Liver (tissue), 9 donors: Measurements from ENCODE around the gene MT1E. TPM values are rescaled to one million over a fixed set of nuclear protein-coding genes. Genes with fewer than 3 reads are reported as not detected.
"Not testable (repeated sequence)": the region's sequence is repeated elsewhere in the genome, so short reads cannot be mapped to it uniquely, and the experiment has no call there.

Source experiments
- DNase-seq: peaks from one replicate; pipeline ENCODE4 v3.0.0-alpha.2; 2017; ENCODE audit warnings: low spot score
- H3K27ac ChIP-seq, 2 donors: one replicate each; pipeline ENCODE4 v1.7.0; 2013; ENCODE audit warnings: inconsistent platforms in 2 of 2, low read length in 2 of 2, control low read depth in 1 of 2, low read depth in 1 of 2, mild to moderate bottlenecking in 1 of 2
- H3K27me3 ChIP-seq, 4 donors: one replicate each; pipeline versions ENCODE4 v1.6.1 to v1.7.0; 2013; ENCODE audit warnings: low read length in 3 of 4, inconsistent platforms in 1 of 4, mild to moderate bottlenecking in 1 of 4, moderate library complexity in 1 of 4; ENCODE audit not compliant: control insufficient read depth in 4 of 4, insufficient read depth in 4 of 4
- H3K36me3 ChIP-seq, 4 donors: one replicate each; pipeline versions ENCODE4 v1.6.1 to v1.7.0; 2013; ENCODE audit warnings: low read length in 3 of 4, mild to moderate bottlenecking in 3 of 4, low read depth in 1 of 4, moderate library complexity in 1 of 4; ENCODE audit not compliant: control insufficient read depth in 4 of 4, insufficient read depth in 3 of 4
- H3K4me1 ChIP-seq, 4 donors: one replicate each; pipeline versions ENCODE4 v1.6.1 to v1.7.0; 2013; ENCODE audit warnings: low read length in 3 of 4, mild to moderate bottlenecking in 3 of 4, moderate library complexity in 1 of 4; ENCODE audit not compliant: control insufficient read depth in 4 of 4, insufficient read depth in 4 of 4
- H3K4me3 ChIP-seq, 3 donors: one replicate each; pipeline versions ENCODE4 v1.6.1 to v1.7.0; 2013; ENCODE audit warnings: low read length in 3 of 3, control low read depth in 1 of 3, low read depth in 1 of 3, mild to moderate bottlenecking in 1 of 3
- H3K9ac ChIP-seq, 2 donors: one replicate each; pipeline ENCODE4 v1.7.0; 2013; ENCODE audit warnings: low read length in 2 of 2, mild to moderate bottlenecking in 2 of 2, moderate library complexity in 2 of 2, control low read depth in 1 of 2, low read depth in 1 of 2
- H3K9me3 ChIP-seq, 4 donors: one replicate each; pipeline versions ENCODE4 v1.6.1 to v1.7.0; 2013; ENCODE audit warnings: low read length in 3 of 4; ENCODE audit not compliant: control insufficient read depth in 4 of 4
- EGR1 ChIP-seq, 2 donors: IDR thresholded peaks; 2 replicates each; pipeline ENCODE4 v1.6.1; 2016 to 2018; ENCODE audit warnings: antibody characterized with exemption in 2 of 2, low read depth in 2 of 2
- FOXA2 ChIP-seq: IDR thresholded peaks from 2 replicates; pipeline ENCODE4 v1.6.1; 2016; ENCODE audit warnings: antibody characterized with exemption
- GABPA ChIP-seq, 2 donors: IDR thresholded peaks in 1 of 2; conservative IDR thresholded peaks in 1 of 2; 2 replicates each; pipeline ENCODE4 v1.6.1; 2016; ENCODE audit warnings: antibody characterized with exemption in 2 of 2, mild to moderate bottlenecking in 1 of 2, moderate library complexity in 1 of 2
- HNF4A ChIP-seq, 2 donors: conservative IDR thresholded peaks; 2 replicates each; pipeline ENCODE4 v1.6.1; 2016; ENCODE audit warnings: antibody characterized with exemption in 2 of 2, mild to moderate bottlenecking in 2 of 2
- JUND ChIP-seq, 2 donors: IDR thresholded peaks; 2 replicates each; pipeline ENCODE4 v1.6.1; 2016; ENCODE audit warnings: antibody characterized with exemption in 2 of 2
- NR2F2 ChIP-seq: IDR thresholded peaks from 2 replicates; pipeline ENCODE4 v1.6.1; 2016; ENCODE audit warnings: antibody characterized with exemption
- RXRA ChIP-seq, 2 donors: IDR thresholded peaks; 2 replicates each; pipeline ENCODE4 v1.6.1; 2017 to 2018; ENCODE audit warnings: antibody characterized with exemption in 2 of 2, mild to moderate bottlenecking in 1 of 2
- SP1 ChIP-seq: IDR thresholded peaks from 2 replicates; pipeline ENCODE4 v1.6.1; 2018; ENCODE audit warnings: antibody characterized with exemption, mild to moderate bottlenecking
- TAF1 ChIP-seq: conservative IDR thresholded peaks from 2 replicates; pipeline ENCODE4 v1.6.1; 2016; ENCODE audit warnings: antibody characterized with exemption, mild to moderate bottlenecking
- WGBS: extraction: QIAGEN DNeasy Blood & Tissue Kit; methylation state at CpG from one replicate; pipeline ENCODE4 v1.1.7; 2013; 5-methylcytosine and 5-hydroxymethylcytosine counted together
- polyA plus RNA-seq, 2 donors: library from polyadenylated mRNA; stranded (reverse) in 1 of 2; unstranded in 1 of 2; fragments of 200-250 nt in 1 of 2; fragments of >200 nt in 1 of 2; fragmentation: Nextera tagmentation in 1 of 2; extraction: Ambion mirVana in 1 of 2; gene quantifications; one replicate each; pipeline versions ENCODE4 v1.2.1 to v1.2.3, GENCODE V29; 2013 to 2015
- total RNA-seq, 2 donors: library from RNA; depleted of rRNA; stranded (reverse); fragments of >200 nt; gene quantifications; one replicate each; pipeline ENCODE4 v1.2.3, GENCODE V29; 2014
- donor health status: healthy.
- donor health status: healthy.
- donor health status: healthy.
- donor health status: healthy.
- donor health status: healthy.

The MT1E gene
- total and polyA plus RNA-seq, 4 donors, result 206 to 1,831 (median 808) TPM

DNA sequence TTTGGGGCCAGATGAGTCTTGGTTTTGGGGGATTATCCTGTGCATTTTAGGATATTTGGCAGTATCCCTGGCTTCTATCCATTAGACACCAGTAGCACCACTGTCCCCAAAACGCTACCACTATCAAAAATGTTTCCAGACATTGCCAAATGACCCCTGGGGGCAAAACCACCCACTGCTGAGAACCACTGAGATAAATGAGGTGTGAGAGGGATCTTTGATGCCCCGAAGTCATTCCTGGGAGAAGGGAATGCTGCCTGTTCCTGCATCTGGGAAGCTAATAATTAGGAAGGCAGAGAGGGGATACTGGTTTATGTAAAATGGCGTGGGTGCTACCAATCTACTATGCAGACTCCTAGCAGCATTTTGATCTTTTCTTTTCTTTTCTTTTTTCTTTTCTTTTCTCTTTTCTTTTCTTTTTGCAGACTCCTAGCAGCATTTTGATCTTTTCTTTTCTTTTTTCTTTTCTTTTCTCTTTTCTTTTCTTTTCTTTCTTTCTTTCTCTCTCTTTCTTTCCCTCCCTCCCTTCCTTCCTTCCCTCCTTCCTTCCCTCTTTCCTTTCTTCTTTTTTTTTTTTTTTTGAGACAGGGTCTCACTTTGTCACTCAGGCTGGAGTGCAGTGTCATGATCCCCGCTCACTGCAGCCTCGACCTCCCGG is 45.1 kb upstream of the MT1E start:
- no peak for DNase-seq
- H3K9ac ChIP-seq, result no peak overlapping the region
- no peak overlapping the region for H3K27ac ChIP-seq
- no peaks in the 10 kb centered on the region for H3K4me1 ChIP-seq
- WGBS, result 87% methylated on average over 6 of the region's 6 CpGs
- no peaks in the 10 kb centered on the region for H3K36me3 ChIP-seq
- no peaks in the 10 kb centered on the region for H3K27me3 ChIP-seq
- no peaks in the 10 kb centered on the region for H3K9me3 ChIP-seq
- TF ChIP-seq EGR1 (IDR thresholded peaks at IDR 0.05; ENCODE audit: low read depth in 2 of 2) (no peak), HNF4A (conservative IDR thresholded peaks at IDR 0.05) (no peak), RXRA (IDR thresholded peaks at IDR 0.05) (no peak), TAF1 (no peak), FOXA2 (no peak), NR2F2 (no peak), GABPA (IDR thresholded peaks at IDR 0.05 in 1 of 2, conservative IDR thresholded peaks at IDR 0.05 in 1 of 2) (no peak)
- no peak overlapping the region for H3K4me3 ChIP-seq

DNA sequence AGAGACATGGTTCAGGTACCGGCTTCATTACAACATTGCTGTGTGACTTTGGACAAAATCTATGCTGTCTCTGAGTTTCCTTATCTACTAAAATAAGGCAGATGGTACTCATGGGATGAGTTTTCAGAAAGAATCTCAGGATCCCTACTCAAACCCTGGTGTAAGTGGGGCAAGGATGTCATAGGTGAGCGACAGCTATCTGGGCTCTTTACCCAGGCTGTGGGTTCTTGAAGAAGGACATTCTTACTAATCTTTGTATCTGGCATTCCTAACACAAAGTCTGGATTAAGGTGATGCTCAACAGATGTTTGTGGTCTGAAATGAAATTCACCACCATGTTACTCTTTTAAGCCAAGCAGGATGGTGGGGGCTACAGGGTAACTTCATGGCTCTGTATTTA is 42.7 kb upstream of the MT1E start:
- not testable (repeated sequence) for H3K4me3 ChIP-seq, H3K9me3 ChIP-seq, H3K4me1 ChIP-seq, H3K36me3 ChIP-seq, H3K27me3 ChIP-seq, H3K9ac ChIP-seq, DNase-seq, H3K27ac ChIP-seq
- 95% methylated on average over 2 of the region's 2 CpGs for WGBS

GRCh38 chr16:56583351-56584168 is 42.0 kb upstream of the MT1E start:
- H3K27me3 ChIP-seq, result no peaks in the 10 kb centered on the region
- no peak overlapping the region for H3K9ac ChIP-seq
- no peak overlapping the region for H3K4me3 ChIP-seq
- TF ChIP-seq RXRA (IDR thresholded peaks at IDR 0.05) (no peak), TAF1 (no peak), EGR1 (IDR thresholded peaks at IDR 0.05; ENCODE audit: low read depth in 2 of 2) (no peak)
- no peaks in the 10 kb centered on the region for H3K4me1 ChIP-seq
- H3K36me3 ChIP-seq, result no peaks in the 10 kb centered on the region
- no peak for DNase-seq
- H3K27ac ChIP-seq, result no peak overlapping the region
- H3K9me3 ChIP-seq, result no peaks in the 10 kb centered on the region
- 69% methylated on average over 11 of the region's 11 CpGs for WGBS

DNA sequence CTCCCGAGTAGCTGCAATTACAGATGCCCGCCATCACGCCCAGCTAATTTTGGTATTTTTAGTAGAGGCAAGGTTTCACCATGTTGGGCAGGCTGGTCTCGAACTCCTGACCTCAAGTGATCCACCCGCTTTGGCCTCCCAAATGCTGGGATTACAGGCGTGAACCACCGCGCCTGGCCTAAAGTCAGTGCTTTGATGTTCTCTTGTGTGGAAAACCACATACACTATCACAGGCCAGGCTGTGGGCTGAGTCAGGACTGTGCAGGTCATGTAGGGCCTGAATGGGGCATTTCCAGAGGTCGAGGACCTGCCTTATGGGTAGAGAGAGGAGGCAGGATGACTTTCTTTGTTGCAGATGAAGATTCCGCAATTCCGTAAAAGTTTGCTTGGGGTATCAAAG is 41.3 kb upstream of the MT1E start:
- TF ChIP-seq GABPA (IDR thresholded peaks at IDR 0.05 in 1 of 2, conservative IDR thresholded peaks at IDR 0.05 in 1 of 2), result no peak
- no peak for TF ChIP-seq SP1
- no peak for TF ChIP-seq EGR1 (IDR thresholded peaks at IDR 0.05; ENCODE audit: low read depth in 2 of 2)
- no peak for TF ChIP-seq RXRA (IDR thresholded peaks at IDR 0.05)
- TF ChIP-seq JUND (IDR thresholded peaks at IDR 0.05), result no peak
- no peak for TF ChIP-seq HNF4A (conservative IDR thresholded peaks at IDR 0.05)
- 88% methylated on average over 11 of the region's 11 CpGs for WGBS

More for the DNA sequence above, 41.3 kb upstream of the MT1E start:
- peaks cover 0 to 5% (median 4%) of the 10 kb centered on the region in 4 donors for H3K4me1 ChIP-seq
- H3K4me3 ChIP-seq, result no peak overlapping the region
- no peak for DNase-seq
- no peaks in the 10 kb centered on the region for H3K27me3 ChIP-seq
- H3K36me3 ChIP-seq, result no peaks in the 10 kb centered on the region
- no peak overlapping the region for H3K9ac ChIP-seq
- no peak overlapping the region for H3K27ac ChIP-seq
- no peaks in the 10 kb centered on the region for H3K9me3 ChIP-seq
